ENCODE measurements around the gene ROBO1.

The ROBO1 gene

DNA sequence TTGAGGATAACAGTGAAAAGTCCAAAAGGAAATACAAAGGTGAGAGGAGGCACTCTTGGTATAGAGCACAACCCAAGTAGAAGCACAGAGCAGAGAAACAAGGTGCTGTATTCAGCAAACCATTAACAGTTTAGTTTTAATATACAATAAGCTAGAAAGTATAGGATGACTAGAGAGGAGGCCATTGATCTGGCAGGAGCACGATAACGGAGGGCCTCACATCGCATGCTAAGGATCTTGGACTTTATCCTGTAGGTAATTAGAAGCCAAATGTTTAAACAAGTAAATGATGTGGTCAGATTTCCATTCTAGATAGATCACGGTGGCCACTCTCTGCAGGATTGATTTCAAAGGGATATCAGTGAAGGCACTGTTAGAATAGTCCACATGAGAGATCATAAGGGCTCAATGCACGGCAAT, 935.0 kb downstream of the ROBO1 start:
- H3K79me2 ChIP-seq (ENCODE audit: insufficient read depth, low read depth) = no peaks in the 10 kb centered on the region
- no peak overlapping the region for H3K4me3 ChIP-seq (IDR thresholded peaks at IDR 0.05; ENCODE audit: insufficient read depth, low read depth, low read length)
- H4K20me1 ChIP-seq (ENCODE audit: insufficient read depth) = no peaks in the 10 kb centered on the region
- H3K4me2 ChIP-seq = no peak overlapping the region
- no peaks in the 10 kb centered on the region for H3K36me3 ChIP-seq (ENCODE audit: insufficient read depth)
- H3K27me3 ChIP-seq (ENCODE audit: insufficient read depth, low read depth) = no peaks in the 10 kb centered on the region
- H2AFZ ChIP-seq (ENCODE audit: low read depth) = no peak overlapping the region
- no peak overlapping the region for H3K27ac ChIP-seq
- H3K4me1 ChIP-seq (ENCODE audit: low read depth, poor library complexity, severe bottlenecking) = no peaks in the 10 kb centered on the region
- TF ChIP-seq, protein P1, sequence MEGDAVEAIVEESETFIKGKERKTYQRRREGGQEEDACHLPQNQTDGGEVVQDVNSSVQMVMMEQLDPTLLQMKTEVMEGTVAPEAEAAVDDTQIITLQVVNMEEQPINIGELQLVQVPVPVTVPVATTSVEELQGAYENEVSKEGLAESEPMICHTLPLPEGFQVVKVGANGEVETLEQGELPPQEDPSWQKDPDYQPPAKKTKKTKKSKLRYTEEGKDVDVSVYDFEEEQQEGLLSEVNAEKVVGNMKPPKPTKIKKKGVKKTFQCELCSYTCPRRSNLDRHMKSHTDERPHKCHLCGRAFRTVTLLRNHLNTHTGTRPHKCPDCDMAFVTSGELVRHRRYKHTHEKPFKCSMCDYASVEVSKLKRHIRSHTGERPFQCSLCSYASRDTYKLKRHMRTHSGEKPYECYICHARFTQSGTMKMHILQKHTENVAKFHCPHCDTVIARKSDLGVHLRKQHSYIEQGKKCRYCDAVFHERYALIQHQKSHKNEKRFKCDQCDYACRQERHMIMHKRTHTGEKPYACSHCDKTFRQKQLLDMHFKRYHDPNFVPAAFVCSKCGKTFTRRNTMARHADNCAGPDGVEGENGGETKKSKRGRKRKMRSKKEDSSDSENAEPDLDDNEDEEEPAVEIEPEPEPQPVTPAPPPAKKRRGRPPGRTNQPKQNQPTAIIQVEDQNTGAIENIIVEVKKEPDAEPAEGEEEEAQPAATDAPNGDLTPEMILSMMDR (conservative IDR thresholded peaks at IDR 0.05; ENCODE audit: low read depth, low read length) = no peak
- H3K9ac ChIP-seq = no peak overlapping the region

- Histone ChIP-seq H3K4me1 (ENCODE audit: low read depth, poor library complexity, severe bottlenecking) (no peaks in the 10 kb centered on the region), H3K4me2 (no peak overlapping the region), H3K79me2 (ENCODE audit: insufficient read depth, low read depth) (no peaks in the 10 kb centered on the region), H3K4me3 (IDR thresholded peaks at IDR 0.05; ENCODE audit: insufficient read depth, low read depth, low read length) (no peak overlapping the region), H3K27ac (no peak overlapping the region), H2AFZ (ENCODE audit: low read depth) (no peak overlapping the region), H3K9ac (no peak overlapping the region), H4K20me1 (ENCODE audit: insufficient read depth) (no peaks in the 10 kb centered on the region), H3K27me3 (ENCODE audit: insufficient read depth, low read depth) (no peaks in the 10 kb centered on the region), H3K36me3 (ENCODE audit: insufficient read depth) (no peaks in the 10 kb centered on the region)
- TF ChIP-seq, protein P1 (conservative IDR thresholded peaks at IDR 0.05; ENCODE audit: low read depth, low read length) = no peak
Observed at GRCh38 chr3:78831446-78831972, 936.3 kb downstream of the ROBO1 start.

GRCh38 chr3:78830470-78830869, 937.3 kb downstream of the ROBO1 start:
- no peak overlapping the region for H3K4me2 ChIP-seq
- no peaks in the 10 kb centered on the region for H4K20me1 ChIP-seq (ENCODE audit: insufficient read depth)
- TF ChIP-seq, protein P1 (conservative IDR thresholded peaks at IDR 0.05; ENCODE audit: low read depth, low read length) = no peak
- no peak overlapping the region for H2AFZ ChIP-seq (ENCODE audit: low read depth)
- no peaks in the 10 kb centered on the region for H3K27me3 ChIP-seq (ENCODE audit: insufficient read depth, low read depth)
- no peaks in the 10 kb centered on the region for H3K36me3 ChIP-seq (ENCODE audit: insufficient read depth)
- no peak overlapping the region for H3K9ac ChIP-seq
- H3K27ac ChIP-seq = no peak overlapping the region
- H3K79me2 ChIP-seq (ENCODE audit: insufficient read depth, low read depth) = no peaks in the 10 kb centered on the region
- H3K4me3 ChIP-seq (IDR thresholded peaks at IDR 0.05; ENCODE audit: insufficient read depth, low read depth, low read length) = no peak overlapping the region
- H3K4me1 ChIP-seq (ENCODE audit: low read depth, poor library complexity, severe bottlenecking) = no peaks in the 10 kb centered on the region

DNA sequence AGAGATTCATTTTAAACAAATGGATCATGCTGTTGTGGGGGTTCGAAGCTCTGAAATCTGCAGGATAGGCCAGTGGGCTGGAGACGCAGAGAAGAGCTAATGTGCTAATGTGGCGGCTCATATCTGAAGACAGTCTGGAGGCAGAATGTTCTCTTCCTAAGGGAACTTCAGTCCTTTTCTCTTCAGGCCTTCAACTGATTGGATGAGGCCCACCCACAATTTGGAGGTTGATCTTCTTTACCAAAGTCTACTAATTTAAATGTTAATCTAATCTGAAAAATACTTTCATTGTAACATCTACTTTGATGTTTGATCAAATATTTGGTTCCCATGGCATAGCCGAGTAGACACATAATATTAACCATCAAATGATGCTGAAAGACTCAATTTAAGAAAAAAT, 940.2 kb downstream of the ROBO1 start:
- H3K9ac ChIP-seq = no peak overlapping the region
- H3K4me2 ChIP-seq = no peak overlapping the region
- H3K79me2 ChIP-seq (ENCODE audit: insufficient read depth, low read depth) = no peaks in the 10 kb centered on the region
- H4K20me1 ChIP-seq (ENCODE audit: insufficient read depth) = no peaks in the 10 kb centered on the region
- no peak overlapping the region for H3K4me3 ChIP-seq (IDR thresholded peaks at IDR 0.05; ENCODE audit: insufficient read depth, low read depth, low read length)
- no peaks in the 10 kb centered on the region for H3K27me3 ChIP-seq (ENCODE audit: insufficient read depth, low read depth)
- TF ChIP-seq, protein P1 (conservative IDR thresholded peaks at IDR 0.05; ENCODE audit: low read depth, low read length) = no peak
- no peak overlapping the region for H3K27ac ChIP-seq
- no peak overlapping the region for H2AFZ ChIP-seq (ENCODE audit: low read depth)
- H3K36me3 ChIP-seq (ENCODE audit: insufficient read depth) = no peaks in the 10 kb centered on the region
- no peaks in the 10 kb centered on the region for H3K4me1 ChIP-seq (ENCODE audit: low read depth, poor library complexity, severe bottlenecking)
